Lung (tissue), 12 donors: ENCODE data around the gene SLC5A3. TPM values are rescaled to one million over a fixed set of nuclear protein-coding genes. Genes with fewer than 3 reads are reported as not detected.

ENCODE experiments used
- ATAC-seq: fragments of 200-7000 bp; cut with Tn5 transposase; one replicate; pipeline ENCODE4 v1.9.1; 2020; ENCODE audit warnings: moderate number of reproducible peaks; ENCODE audit not compliant: insufficient read depth, low FRiP score
- DNase-seq, 3 donors: peaks; one replicate each; pipeline ENCODE4 v3.0.0-alpha.2; 2013 to 2017
- H3K27ac ChIP-seq, 2 donors: one replicate each; pipeline ENCODE4 v1.5.1; 2013; ENCODE audit warnings: mild to moderate bottlenecking in 2 of 2, moderate library complexity in 2 of 2, control low read depth in 1 of 2, inconsistent platforms in 1 of 2, low read depth in 1 of 2, low read length in 1 of 2
- H3K27me3 ChIP-seq, 3 donors: one replicate each; pipeline ENCODE4 v1.5.1; 2013; ENCODE audit warnings: low read length in 2 of 3; ENCODE audit not compliant: control insufficient read depth in 3 of 3, insufficient read depth in 3 of 3
- H3K36me3 ChIP-seq, 4 donors: one replicate each; pipeline ENCODE4 v1.5.1; 2013; ENCODE audit warnings: low read length in 4 of 4, mild to moderate bottlenecking in 1 of 4, moderate library complexity in 1 of 4; ENCODE audit not compliant: control insufficient read depth in 4 of 4, insufficient read depth in 4 of 4
- H3K4me1 ChIP-seq, 5 donors: one replicate each; pipeline ENCODE4 v1.5.1; 2013; ENCODE audit warnings: low read length in 5 of 5, mild to moderate bottlenecking in 2 of 5, moderate library complexity in 1 of 5; ENCODE audit not compliant: control insufficient read depth in 5 of 5, insufficient read depth in 5 of 5
- H3K4me3 ChIP-seq: one replicate; pipeline ENCODE4 v1.5.1; 2013; ENCODE audit warnings: mild to moderate bottlenecking, control low read depth, moderate library complexity
- H3K9ac ChIP-seq, 2 donors: one replicate each; pipeline ENCODE4 v1.5.1; 2013; ENCODE audit warnings: low read length in 2 of 2, control low read depth in 1 of 2; ENCODE audit not compliant: insufficient read depth in 1 of 2
- H3K9me3 ChIP-seq, 4 donors: one replicate each; pipeline ENCODE4 v1.5.1; 2013; ENCODE audit warnings: low read length in 3 of 4, mild to moderate bottlenecking in 1 of 4, moderate library complexity in 1 of 4; ENCODE audit not compliant: control insufficient read depth in 4 of 4, insufficient read depth in 3 of 4
- WGBS, 2 donors: extraction: QIAGEN DNeasy Blood & Tissue Kit; methylation state at CpG; one replicate each; pipeline ENCODE4 v1.1.7; 2013; 5-methylcytosine and 5-hydroxymethylcytosine counted together
- polyA plus RNA-seq, 2 donors: library from polyadenylated mRNA; stranded (reverse); fragments of 200-250 nt; gene quantifications; one replicate each; pipeline ENCODE4 v1.2.1, GENCODE V29; 2013
- total RNA-seq, 2 donors: library from RNA; depleted of rRNA in 1 of 2; stranded (reverse); fragments of >200 nt in 1 of 2; gene quantifications; one replicate each; pipeline ENCODE4 v1.2.1, GENCODE V29; 2014 to 2021
- TF ChIP-seq, protein P1 (sequence below): IDR thresholded peaks from 2 replicates; pipeline ENCODE4 v1.5.1; 2012; ENCODE audit warnings: mild to moderate bottlenecking; ENCODE audit errors: control extremely low read depth, extremely low read depth
- donor health status: control.
- donor health status: control.
- donor health status: Bipolar disorder and iron deficiency.
- donor health status: healthy.
- donor health status: DM: yes; HTN: yes; CAD: no.

Gene SLC5A3
- total and polyA plus RNA-seq, 4 donors, result 1.8 to 49.1 (median 7.0) TPM

DNA sequence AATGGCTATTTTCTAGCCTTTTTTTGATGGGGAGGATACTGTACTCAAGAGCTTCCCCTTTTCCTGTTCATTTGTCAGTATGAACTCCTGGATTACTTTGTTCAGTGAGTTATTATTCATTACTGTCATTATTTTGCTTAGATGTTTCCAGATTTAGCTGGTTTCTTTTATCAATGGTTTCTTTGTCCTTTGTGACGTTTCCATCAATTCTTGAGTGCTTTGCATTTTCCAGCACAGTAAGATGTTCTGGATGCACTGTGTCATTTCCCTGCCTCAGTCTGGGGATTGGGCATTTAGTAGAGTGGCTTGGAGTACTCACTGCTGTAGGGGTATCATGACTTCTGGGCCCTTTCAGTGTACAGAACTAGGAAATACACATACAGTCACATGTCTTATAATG is 34.2 kb downstream of the SLC5A3 start:
- peaks cover 0 to 6% (median 0%) of the 10 kb centered on the region in 5 donors for H3K4me1 ChIP-seq

DNA sequence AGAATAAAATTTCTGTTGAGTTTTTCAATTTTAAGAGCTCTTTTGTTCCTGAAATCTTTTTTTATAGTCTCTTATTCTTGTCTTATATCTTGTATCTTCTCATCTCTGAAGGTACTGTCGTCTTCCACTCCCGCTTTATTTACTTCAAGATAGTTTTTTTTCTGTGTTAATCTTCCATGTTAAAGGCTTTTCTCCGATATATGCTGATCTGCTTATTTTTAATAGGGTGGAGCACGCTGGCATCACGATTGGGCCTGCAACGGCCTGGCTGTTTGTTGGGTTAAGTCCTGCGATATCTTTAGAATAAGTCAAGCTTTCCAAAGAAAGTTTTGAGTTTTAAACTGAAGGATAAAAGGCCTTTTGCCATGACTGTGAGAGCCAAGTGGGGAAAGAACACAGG is 35.7 kb downstream of the SLC5A3 start:
- Histone ChIP-seq H3K9me3 (no peaks in the 10 kb centered on the region), H3K9ac (no peak overlapping the region), H3K4me3 (no peak overlapping the region), H3K36me3 (no peaks in the 10 kb centered on the region), H3K27me3 (no peaks in the 10 kb centered on the region), H3K4me1 (peaks cover 0 to 6% (median 0%) of the 10 kb centered on the region in 5 donors), H3K27ac (no peak overlapping the region)
- 96% methylated on average over 7 of the region's 7 CpGs for WGBS, 2 donors
- ATAC-seq (no peak), DNase-seq (no peak)
- TF ChIP-seq, protein P1, sequence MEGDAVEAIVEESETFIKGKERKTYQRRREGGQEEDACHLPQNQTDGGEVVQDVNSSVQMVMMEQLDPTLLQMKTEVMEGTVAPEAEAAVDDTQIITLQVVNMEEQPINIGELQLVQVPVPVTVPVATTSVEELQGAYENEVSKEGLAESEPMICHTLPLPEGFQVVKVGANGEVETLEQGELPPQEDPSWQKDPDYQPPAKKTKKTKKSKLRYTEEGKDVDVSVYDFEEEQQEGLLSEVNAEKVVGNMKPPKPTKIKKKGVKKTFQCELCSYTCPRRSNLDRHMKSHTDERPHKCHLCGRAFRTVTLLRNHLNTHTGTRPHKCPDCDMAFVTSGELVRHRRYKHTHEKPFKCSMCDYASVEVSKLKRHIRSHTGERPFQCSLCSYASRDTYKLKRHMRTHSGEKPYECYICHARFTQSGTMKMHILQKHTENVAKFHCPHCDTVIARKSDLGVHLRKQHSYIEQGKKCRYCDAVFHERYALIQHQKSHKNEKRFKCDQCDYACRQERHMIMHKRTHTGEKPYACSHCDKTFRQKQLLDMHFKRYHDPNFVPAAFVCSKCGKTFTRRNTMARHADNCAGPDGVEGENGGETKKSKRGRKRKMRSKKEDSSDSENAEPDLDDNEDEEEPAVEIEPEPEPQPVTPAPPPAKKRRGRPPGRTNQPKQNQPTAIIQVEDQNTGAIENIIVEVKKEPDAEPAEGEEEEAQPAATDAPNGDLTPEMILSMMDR, result no peak

More for the DNA sequence above, 34.2 kb downstream of the SLC5A3 start:
- WGBS, 2 donors, result 89% methylated on average over 1 of the region's 1 CpG
- TF ChIP-seq, protein P1, result no peak
- Histone ChIP-seq H3K27me3 (no peaks in the 10 kb centered on the region), H3K4me3 (no peak overlapping the region), H3K9me3 (no peaks in the 10 kb centered on the region), H3K36me3 (peaks cover 0 to under 1% (median 0%) of the 10 kb centered on the region in 4 donors), H3K27ac (no peak overlapping the region), H3K9ac (no peak overlapping the region)
- DNase-seq (no peak), ATAC-seq (no peak)

DNA sequence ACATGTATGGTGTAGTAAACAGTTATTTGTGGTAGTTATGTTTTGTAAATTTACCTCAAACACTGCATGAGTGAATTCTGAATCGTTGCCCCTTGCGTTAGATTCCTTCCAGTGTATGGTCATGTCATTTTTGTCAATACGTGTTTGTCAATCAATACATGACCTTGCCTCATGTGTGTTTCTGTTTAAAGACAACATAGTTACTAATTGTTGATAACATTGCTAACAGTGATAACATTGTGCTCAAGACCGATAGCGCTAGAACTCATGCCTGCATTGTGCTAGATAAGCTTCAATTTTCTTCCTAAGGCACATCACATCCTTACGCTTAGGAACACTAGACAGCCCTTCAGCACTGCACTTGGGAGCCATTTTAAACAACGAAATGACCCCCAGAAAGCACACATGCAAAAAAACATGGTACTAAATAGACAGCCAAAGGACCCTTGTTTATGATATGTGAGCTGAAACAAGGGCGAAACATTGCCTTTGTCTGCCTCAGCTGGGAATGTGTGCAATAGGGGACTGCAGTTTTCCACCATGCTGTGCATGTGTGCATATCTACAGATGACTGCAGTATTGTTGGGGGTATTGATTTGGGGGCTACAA is 37.3 kb downstream of the SLC5A3 start:
- H3K27me3 ChIP-seq, result no peaks in the 10 kb centered on the region
- WGBS, 2 donors, result 95 to 96% methylated on average over 8 of the region's 8 CpGs
- H3K9me3 ChIP-seq, result no peaks in the 10 kb centered on the region
- H3K9ac ChIP-seq, result no peak overlapping the region
- no peak overlapping the region for H3K27ac ChIP-seq
- TF ChIP-seq, protein P1, result no peak
- ATAC-seq (no peak), DNase-seq (no peak)
- H3K36me3 ChIP-seq, result no peaks in the 10 kb centered on the region
- peaks cover 0 to 5% (median 0%) of the 10 kb centered on the region in 5 donors for H3K4me1 ChIP-seq
- H3K4me3 ChIP-seq, result no peak overlapping the region
